ENCODE data around the gene KLF2.

KLF2 gene

DNA sequence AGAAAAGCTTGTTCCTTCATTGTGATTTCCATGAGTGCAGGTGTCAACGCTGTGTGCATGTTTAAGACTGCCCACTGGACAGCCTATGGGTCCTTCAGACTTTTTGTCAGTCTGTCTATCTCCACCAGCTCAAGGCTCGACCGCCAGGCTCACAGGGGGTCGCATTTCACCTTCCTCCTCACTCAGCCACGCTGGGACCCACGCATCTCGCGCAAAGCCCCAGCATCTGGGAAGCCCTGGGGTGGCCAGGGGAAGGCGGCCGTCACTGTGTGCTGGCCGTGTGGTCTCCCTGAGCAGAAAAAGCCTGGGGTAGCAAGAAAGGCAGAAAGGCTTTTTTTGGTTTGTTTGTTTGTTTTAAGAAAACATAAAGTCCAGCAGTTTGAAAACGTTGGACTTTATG is 48.5 kb downstream of the KLF2 start:
- no peak for DNase-seq (ENCODE audit: low read depth)
- TF ChIP-seq, protein P1, sequence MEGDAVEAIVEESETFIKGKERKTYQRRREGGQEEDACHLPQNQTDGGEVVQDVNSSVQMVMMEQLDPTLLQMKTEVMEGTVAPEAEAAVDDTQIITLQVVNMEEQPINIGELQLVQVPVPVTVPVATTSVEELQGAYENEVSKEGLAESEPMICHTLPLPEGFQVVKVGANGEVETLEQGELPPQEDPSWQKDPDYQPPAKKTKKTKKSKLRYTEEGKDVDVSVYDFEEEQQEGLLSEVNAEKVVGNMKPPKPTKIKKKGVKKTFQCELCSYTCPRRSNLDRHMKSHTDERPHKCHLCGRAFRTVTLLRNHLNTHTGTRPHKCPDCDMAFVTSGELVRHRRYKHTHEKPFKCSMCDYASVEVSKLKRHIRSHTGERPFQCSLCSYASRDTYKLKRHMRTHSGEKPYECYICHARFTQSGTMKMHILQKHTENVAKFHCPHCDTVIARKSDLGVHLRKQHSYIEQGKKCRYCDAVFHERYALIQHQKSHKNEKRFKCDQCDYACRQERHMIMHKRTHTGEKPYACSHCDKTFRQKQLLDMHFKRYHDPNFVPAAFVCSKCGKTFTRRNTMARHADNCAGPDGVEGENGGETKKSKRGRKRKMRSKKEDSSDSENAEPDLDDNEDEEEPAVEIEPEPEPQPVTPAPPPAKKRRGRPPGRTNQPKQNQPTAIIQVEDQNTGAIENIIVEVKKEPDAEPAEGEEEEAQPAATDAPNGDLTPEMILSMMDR (IDR thresholded peaks at IDR 0.05; ENCODE audit: low read depth, low read length, missing control alignments): no peak
- H3K4me3 ChIP-seq (ENCODE audit: low read depth, low read length): no peak overlapping the region

DNA sequence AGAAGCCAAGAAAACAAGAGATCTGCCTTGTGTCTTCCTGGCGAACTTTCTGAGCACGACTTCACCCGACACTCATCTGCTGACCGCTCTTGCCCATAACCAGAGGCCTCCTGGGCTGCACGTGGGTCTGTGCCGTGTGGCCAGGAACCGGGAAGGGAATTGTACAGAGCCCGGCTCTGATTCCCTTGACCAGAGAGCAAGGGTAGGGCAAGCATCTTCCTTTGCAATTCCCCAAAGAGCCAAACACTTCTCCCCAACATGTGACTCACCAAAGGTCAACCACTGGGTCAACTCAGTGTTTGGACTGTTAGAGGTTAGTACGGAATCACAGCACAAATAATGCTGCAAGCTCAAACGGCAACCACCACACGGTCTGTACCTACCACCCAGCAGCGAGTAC is 48.9 kb downstream of the KLF2 start:
- DNase-seq (ENCODE audit: low read depth): no peak
- TF ChIP-seq, protein P1 (IDR thresholded peaks at IDR 0.05; ENCODE audit: low read depth, low read length, missing control alignments): no peak
- H3K4me3 ChIP-seq (ENCODE audit: low read depth, low read length): no peak overlapping the region

DNA sequence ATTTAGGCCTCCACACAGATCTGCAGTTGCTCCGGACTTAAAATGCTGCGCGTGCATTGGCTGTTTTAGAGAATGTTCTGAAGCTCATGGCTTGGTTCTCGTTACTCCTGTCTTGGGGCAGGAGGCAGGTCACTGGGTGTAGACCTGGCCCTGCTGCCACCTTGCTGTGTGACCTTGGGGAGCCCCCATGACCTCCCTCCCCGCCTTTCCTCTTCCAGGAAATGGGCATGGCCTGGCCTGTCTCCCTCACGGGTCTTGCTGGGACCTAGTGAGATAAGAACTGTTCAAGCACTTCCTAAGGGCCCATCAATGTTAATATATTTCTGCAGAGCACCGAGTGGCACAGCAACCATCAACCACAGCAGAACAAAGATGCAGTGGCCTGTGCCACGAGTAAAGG is 49.4 kb downstream of the KLF2 start:
- no peak overlapping the region for H3K4me3 ChIP-seq (ENCODE audit: low read depth, low read length)
- DNase-seq (ENCODE audit: low read depth): no peak
- TF ChIP-seq, protein P1 (IDR thresholded peaks at IDR 0.05; ENCODE audit: low read depth, low read length, missing control alignments): no peak

DNA sequence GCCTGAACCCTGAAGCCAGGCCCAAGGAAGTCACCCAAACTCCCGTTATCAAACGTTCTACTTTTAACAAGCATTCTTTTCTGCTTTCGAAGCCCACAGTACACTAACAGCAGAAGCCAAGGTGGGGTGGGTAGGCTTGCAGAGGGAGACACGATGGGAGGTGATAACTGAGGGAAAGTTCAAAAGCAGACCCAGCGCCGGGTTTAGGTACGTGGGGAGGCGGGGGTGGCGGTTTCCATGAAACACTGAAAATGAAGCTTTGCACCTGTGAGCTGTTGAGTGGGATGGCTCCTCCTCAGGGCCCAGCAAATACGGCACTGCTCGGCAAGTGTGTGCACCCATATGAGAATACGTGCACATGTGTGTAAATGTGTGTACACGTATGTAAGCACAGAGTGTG is 49.8 kb downstream of the KLF2 start:
- no peak overlapping the region for H3K4me3 ChIP-seq (ENCODE audit: low read depth, low read length)
- TF ChIP-seq, protein P1 (IDR thresholded peaks at IDR 0.05; ENCODE audit: low read depth, low read length, missing control alignments): no peak
- no peak for DNase-seq (ENCODE audit: low read depth)

DNA sequence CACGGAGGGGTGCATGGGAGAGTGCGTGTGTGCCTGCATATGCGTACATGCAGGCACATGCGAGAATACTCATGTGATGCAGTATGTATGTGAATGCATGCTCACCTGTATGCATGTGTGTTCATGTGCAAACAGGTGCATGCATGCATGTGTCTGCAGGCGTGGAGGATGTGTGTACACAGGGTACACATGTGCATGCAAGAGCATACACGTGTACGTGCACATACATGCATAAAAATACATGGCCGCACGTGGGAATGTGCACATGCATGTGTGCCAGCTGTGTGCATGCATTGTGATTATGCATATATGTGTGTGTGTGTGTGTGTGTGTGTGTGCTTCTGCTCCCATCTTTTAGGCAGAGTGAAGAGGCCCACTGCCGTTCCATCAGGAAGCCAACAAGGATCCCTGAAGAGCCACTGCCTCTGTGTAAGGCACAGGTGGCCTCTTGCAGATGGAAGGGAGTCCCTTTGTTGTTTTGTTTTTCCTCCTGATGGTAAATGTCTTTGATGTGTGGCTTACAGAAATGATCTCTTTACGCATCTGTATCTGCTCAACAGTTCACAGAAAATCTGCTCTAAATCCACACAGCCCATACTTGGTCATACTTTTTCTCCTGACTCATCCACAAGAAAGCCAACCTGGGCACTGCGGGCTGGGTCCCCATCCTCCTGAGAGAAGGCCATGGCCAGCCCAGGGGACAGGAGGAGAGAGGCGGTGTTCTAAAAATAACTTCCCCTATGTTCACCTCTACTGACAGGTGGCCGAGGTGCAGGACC is 50.7 kb downstream of the KLF2 start:
- TF ChIP-seq, protein P1 (IDR thresholded peaks at IDR 0.05; ENCODE audit: low read depth, low read length, missing control alignments): no peak
- no peak overlapping the region for H3K4me3 ChIP-seq (ENCODE audit: low read depth, low read length)
- no peak for DNase-seq (ENCODE audit: low read depth)

DNA sequence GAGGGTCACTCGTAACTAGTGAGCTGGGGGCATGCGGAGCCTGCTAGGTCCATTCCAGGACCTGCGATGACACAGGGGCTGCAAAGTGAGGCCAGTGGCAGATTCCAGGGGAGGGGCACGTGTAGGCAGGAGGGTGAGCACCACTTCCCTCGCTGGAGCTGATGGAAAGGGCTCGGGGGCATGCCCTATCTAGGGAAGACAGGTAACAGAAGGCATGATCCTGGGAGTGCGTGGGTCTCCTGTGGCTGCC is 51.2 kb downstream of the KLF2 start:
- no peak for DNase-seq (ENCODE audit: low read depth)
- H3K4me3 ChIP-seq (ENCODE audit: low read depth, low read length): no peak overlapping the region
- TF ChIP-seq, protein P1 (IDR thresholded peaks at IDR 0.05; ENCODE audit: low read depth, low read length, missing control alignments): no peak

DNA sequence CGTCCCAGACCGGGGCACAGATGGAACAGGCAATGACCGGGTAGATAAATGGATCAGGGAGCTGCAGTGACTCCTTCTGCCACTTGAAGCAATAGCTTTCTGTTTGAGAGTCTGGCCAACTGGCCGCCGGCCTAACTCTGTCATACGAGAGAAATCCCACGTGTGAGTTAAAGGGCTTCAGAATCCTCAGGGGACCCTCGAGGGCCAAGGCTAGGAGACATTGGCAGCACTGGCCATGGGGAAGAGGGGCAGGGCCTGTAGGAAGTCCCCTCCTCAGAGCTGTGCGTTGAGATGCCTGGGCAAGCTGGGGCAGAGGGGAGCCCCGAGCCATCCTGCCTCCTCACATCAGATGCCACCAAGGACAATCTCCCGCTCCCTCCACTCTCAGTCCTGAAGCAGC is 51.6 kb downstream of the KLF2 start:
- no peak for DNase-seq (ENCODE audit: low read depth)
- no peak overlapping the region for H3K4me3 ChIP-seq (ENCODE audit: low read depth, low read length)
- TF ChIP-seq, protein P1 (IDR thresholded peaks at IDR 0.05; ENCODE audit: low read depth, low read length, missing control alignments): no peak
